GM23338 (cell line): ENCODE data around the gene PKIB. TPM values are rescaled to one million over a fixed set of nuclear protein-coding genes. Genes with fewer than 3 reads are reported as not detected.

Source experiments
- ATAC-seq: fragments of 200-7000 bp; cut with Tn5 transposase; 3 replicates; pipeline ENCODE4 v1.9.1; 2020
- DNase-seq: peaks from one replicate; pipeline ENCODE4 v3.0.0-alpha.2; 2015; ENCODE audit warnings: low spot score
- H2AFZ ChIP-seq: fragments of 200-600 bp; sonication (generic); 2 replicates; pipeline ENCODE4 v1.8.0; 2016; ENCODE audit warnings: antibody characterized with exemption, mild to moderate bottlenecking, moderate library complexity
- H3F3A ChIP-seq: fragments of 200-600 bp; sonication (generic); replicated peaks from 2 replicates; pipeline ENCODE4 v1.8.0; 2017; ENCODE audit warnings: antibody characterized with exemption, mixed run types, low read depth
- H3K27ac ChIP-seq: fragments of 200-600 bp; sonication (generic); 2 replicates; pipeline ENCODE4 v1.6.1; 2016; ENCODE audit warnings: low read depth
- H3K27me3 ChIP-seq: fragments of 200-600 bp; sonication (generic); 2 replicates; pipeline ENCODE4 v1.8.0; 2016; ENCODE audit warnings: mild to moderate bottlenecking, mixed run types, moderate library complexity; ENCODE audit not compliant: insufficient read depth
- H3K36me3 ChIP-seq: fragments of 200-600 bp; sonication (generic); 2 replicates; pipeline ENCODE4 v1.8.0; 2016; ENCODE audit warnings: mild to moderate bottlenecking; ENCODE audit not compliant: insufficient read depth
- H3K4me1 ChIP-seq: fragments of 200-600 bp; sonication (generic); 2 replicates; pipeline ENCODE4 v1.8.0; 2016; ENCODE audit warnings: mild to moderate bottlenecking, moderate library complexity; ENCODE audit not compliant: insufficient read depth
- H3K4me2 ChIP-seq: fragments of 200-600 bp; sonication (generic); 2 replicates; pipeline ENCODE4 v1.7.1; 2017; ENCODE audit warnings: mixed run types
- H3K4me3 ChIP-seq: fragments of 200-600 bp; sonication (generic); 2 replicates; pipeline ENCODE4 v1.6.1; 2016; ENCODE audit warnings: mixed run types
- H3K79me2 ChIP-seq: fragments of 200-600 bp; sonication (generic); replicated peaks from 2 replicates; pipeline ENCODE4 v1.8.0; 2017; ENCODE audit warnings: mild to moderate bottlenecking; ENCODE audit not compliant: insufficient read depth
- H3K9me2 ChIP-seq: fragments of 200-600 bp; sonication (generic); 2 replicates; pipeline ENCODE4 v1.8.0; 2017; ENCODE audit not compliant: insufficient read depth
- H4K20me1 ChIP-seq: fragments of 200-600 bp; sonication (generic); replicated peaks from 2 replicates; pipeline ENCODE4 v1.8.0; 2017; ENCODE audit warnings: mild to moderate bottlenecking; ENCODE audit not compliant: insufficient read depth
- H3K27ac Mint-ChIP-seq: 2 replicates; pipeline ENCODE4 v1.8.0; 2020; ENCODE audit warnings: inconsistent platforms, mild to moderate bottlenecking, moderate library complexity, mixed read lengths
- H3K27me3 Mint-ChIP-seq: 3 replicates; pipeline ENCODE4 v1.8.0; 2022; ENCODE audit warnings: low read depth, mild to moderate bottlenecking, moderate library complexity, mixed read lengths, inconsistent platforms; ENCODE audit not compliant: insufficient read depth, poor library complexity
- H3K36me3 Mint-ChIP-seq: 3 replicates; pipeline ENCODE4 v1.8.0; 2021; ENCODE audit warnings: low read depth, mild to moderate bottlenecking, inconsistent platforms, moderate library complexity, mixed read lengths
- H3K4me1 Mint-ChIP-seq: 3 replicates; pipeline ENCODE4 v1.8.0; 2020; ENCODE audit warnings: mild to moderate bottlenecking, inconsistent platforms, mixed read lengths
- H3K4me3 Mint-ChIP-seq: 3 replicates; pipeline ENCODE4 v1.8.0; 2021; ENCODE audit warnings: moderate library complexity, mild to moderate bottlenecking, inconsistent platforms, mixed read lengths
- H3K9me3 Mint-ChIP-seq: 3 replicates; pipeline ENCODE4 v1.8.0; 2020; ENCODE audit warnings: moderate library complexity, mild to moderate bottlenecking, inconsistent platforms, mixed read lengths
- CREB1 ChIP-seq: fragments of 250-450 bp; sonication (Bioruptor Pico); IDR thresholded peaks from 2 replicates; pipeline ENCODE4 v1.5.0; 2020; ENCODE audit warnings: low read depth, mild to moderate bottlenecking, moderate library complexity
- CTCF ChIP-seq, 2 experiments: fragments of 200-600 bp in 1 of 2; sonication (generic) in 1 of 2; conservative IDR thresholded peaks; 2 replicates each; pipeline versions ENCODE4 v1.5.1 to v1.6.1; 2016 to 2017; ENCODE audit warnings: antibody characterized with exemption in 2 of 2, low read depth in 2 of 2, mild to moderate bottlenecking in 2 of 2, moderate library complexity in 1 of 2
- ETS1 ChIP-seq: IDR thresholded peaks from 2 replicates; pipeline ENCODE4 v1.6.1; 2016; ENCODE audit warnings: antibody characterized with exemption
- EZH2 ChIP-seq: fragments of 200-600 bp; sonication (generic); IDR thresholded peaks from one replicate; pipeline ENCODE4 v1.8.0; 2017; ENCODE audit warnings: antibody characterized with exemption, mild to moderate bottlenecking, low read depth; ENCODE audit not compliant: unreplicated experiment
- EZH2phosphoT487 ChIP-seq: fragments of 200-600 bp; sonication (generic); IDR thresholded peaks from one replicate; pipeline ENCODE4 v1.8.1; 2018; ENCODE audit warnings: antibody characterized with exemption; ENCODE audit not compliant: unreplicated experiment
- JUNB ChIP-seq: IDR thresholded peaks from one replicate; pipeline ENCODE4 v1.6.1; 2016; ENCODE audit warnings: antibody characterized with exemption; ENCODE audit not compliant: unreplicated experiment
- NANOG ChIP-seq: IDR thresholded peaks from 2 replicates; pipeline ENCODE4 v1.6.1; 2016; ENCODE audit warnings: antibody characterized with exemption, borderline replicate concordance
- POLR2AphosphoS5 ChIP-seq: IDR thresholded peaks from 2 replicates; pipeline ENCODE4 v1.6.1; 2016; ENCODE audit warnings: antibody characterized with exemption, low read depth
- STAT1 ChIP-seq: IDR thresholded peaks from one replicate; pipeline ENCODE4 v1.6.1; 2016; ENCODE audit warnings: antibody characterized with exemption; ENCODE audit not compliant: unreplicated experiment
- ZNF114 ChIP-seq: fragments of 250-450 bp; sonication (Bioruptor Pico); IDR thresholded peaks from 2 replicates; pipeline ENCODE4 v1.5.0; 2020; ENCODE audit warnings: mild to moderate bottlenecking, moderate library complexity
- ZNF331 ChIP-seq: fragments of 250-450 bp; sonication (Bioruptor Pico); IDR thresholded peaks from 2 replicates; pipeline ENCODE4 v1.5.0; 2020; ENCODE audit warnings: low read depth, mild to moderate bottlenecking, moderate library complexity
- ZNF462 ChIP-seq: fragments of 250-450 bp; sonication (Bioruptor Pico); IDR thresholded peaks from 2 replicates; pipeline ENCODE4 v1.5.0; 2020; ENCODE audit warnings: mild to moderate bottlenecking, moderate library complexity
- polyA plus RNA-seq: library from polyadenylated mRNA; unstranded; fragments of >200 nt; fragmentation: Nextera tagmentation; extraction: Ambion mirVana; gene quantifications from 2 replicates; pipeline ENCODE4 v1.2.1, GENCODE V29; 2016
- total RNA-seq: library from RNA; depleted of rRNA; stranded (reverse); fragments of >200 nt; shearing (Covaris generic); gene quantifications from 2 replicates; pipeline ENCODE4 v1.2.3, GENCODE V29; 2014

The PKIB gene
- total and polyA plus RNA-seq, 2 experiments from 2014 or later: 125 to 170 TPM

GRCh38 chr6:122719176-122719575 is 109.0 kb downstream of the PKIB start:
- no peaks in the 10 kb centered on the region for H3K9me3 Mint-ChIP-seq

More at GRCh38 chr6:122719176-122719575, 109.0 kb downstream of the PKIB start:
- H3K4me1 ChIP-seq: peaks cover 18% of the 10 kb centered on the region
- DNase-seq (no peak), ATAC-seq (no peak)
- H3K36me3 ChIP-seq: no peaks in the 10 kb centered on the region
- H3K9me2 ChIP-seq: no peaks in the 10 kb centered on the region
- H3K4me3 ChIP-seq: no peak overlapping the region
- H3F3A ChIP-seq: no peaks in the 10 kb centered on the region
- no peaks in the 10 kb centered on the region for H3K79me2 ChIP-seq
- H3K36me3 Mint-ChIP-seq: peaks cover 6% of the 10 kb centered on the region; the same call in 2 of the 3 replicates
- H3K27me3 ChIP-seq: no peaks in the 10 kb centered on the region
- H3K27ac ChIP-seq: no peak overlapping the region
- H3K27ac Mint-ChIP-seq: no peak overlapping the region
- H3K4me1 Mint-ChIP-seq: peaks cover 16% of the 10 kb centered on the region
- H3K4me2 ChIP-seq: no peak overlapping the region
- H3K4me3 Mint-ChIP-seq: no peak overlapping the region
- no peaks in the 10 kb centered on the region for H3K27me3 Mint-ChIP-seq
- no peaks in the 10 kb centered on the region for H4K20me1 ChIP-seq
- no peak overlapping the region for H2AFZ ChIP-seq
- TF ChIP-seq ZNF462 (CRISPR knock-in tag) (no peak), STAT1 (no peak), EZH2 (no peak), NANOG (no peak), CREB1 (no peak), ZNF114 (no peak), ZNF331 (CRISPR knock-in tag) (no peak), POLR2AphosphoS5 (no peak), CTCF (conservative IDR thresholded peaks at IDR 0.05; ENCODE audit: low read depth in 2 of 2) (no peak), JUNB (no peak), ETS1 (no peak), EZH2phosphoT487 (no peak)
